Aorta (tissue), 5 donors: Measurements from ENCODE around the gene TLE7. TPM values are rescaled to one million over a fixed set of nuclear protein-coding genes. Genes with fewer than 3 reads are reported as not detected.

ENCODE experiments used
- ATAC-seq: fragments of 200-7000 bp; cut with Tn5 transposase; one replicate; pipeline ENCODE4 v1.9.1; 2022; ENCODE audit warnings: moderate library complexity; ENCODE audit not compliant: low FRiP score
- DNase-seq, 2 donors: peaks; one replicate each; pipeline ENCODE4 v3.0.0-alpha.2; 2020
- H3K27ac ChIP-seq, 2 donors: one replicate each; pipeline ENCODE4 v1.5.1; 2013; ENCODE audit warnings: low read length in 2 of 2, mild to moderate bottlenecking in 2 of 2, moderate library complexity in 2 of 2, control low read depth in 1 of 2, inconsistent platforms in 1 of 2, low read depth in 1 of 2
- H3K27me3 ChIP-seq, 2 donors: one replicate each; pipeline ENCODE4 v1.6.1; 2013; ENCODE audit warnings: control low read depth in 1 of 2, low read length in 1 of 2, mild to moderate bottlenecking in 1 of 2, moderate library complexity in 1 of 2; ENCODE audit not compliant: insufficient read depth in 2 of 2, control insufficient read depth in 1 of 2
- H3K36me3 ChIP-seq, 2 donors: one replicate each; pipeline ENCODE4 v1.6.1; 2013; ENCODE audit warnings: control low read depth in 1 of 2, low read length in 1 of 2, mild to moderate bottlenecking in 1 of 2; ENCODE audit not compliant: insufficient read depth in 2 of 2, control insufficient read depth in 1 of 2
- H3K4me1 ChIP-seq, 2 donors: one replicate each; pipeline ENCODE4 v1.6.1; 2013; ENCODE audit warnings: low read length in 2 of 2, control low read depth in 1 of 2, mild to moderate bottlenecking in 1 of 2, moderate library complexity in 1 of 2; ENCODE audit not compliant: insufficient read depth in 2 of 2, control insufficient read depth in 1 of 2
- H3K4me3 ChIP-seq, 2 donors: one replicate each; pipeline ENCODE4 v1.5.1; 2013; ENCODE audit warnings: low read length in 2 of 2, control low read depth in 1 of 2, mild to moderate bottlenecking in 1 of 2
- H3K9me3 ChIP-seq: one replicate; pipeline ENCODE4 v1.6.1; 2013; ENCODE audit warnings: mild to moderate bottlenecking, low read length; ENCODE audit not compliant: control insufficient read depth
- WGBS, 2 donors: extraction: QIAGEN DNeasy Blood & Tissue Kit; methylation state at CpG; one replicate each; pipeline ENCODE4 v1.1.7; 2013; 5-methylcytosine and 5-hydroxymethylcytosine counted together
- intact Hi-C, 2 donors: fragments of 100-400 bp; cut with DNase I; formaldehyde crosslinking; loops; one replicate each; pipeline versions ENCODE4 v1.14.2 to v1.15.0; 2022
- polyA plus RNA-seq, 2 donors: library from polyadenylated mRNA; stranded (reverse); fragments of 200-250 nt; gene quantifications; one replicate each; pipeline ENCODE4 v1.2.3, GENCODE V29; 2013
- total RNA-seq, 2 donors: library from RNA; stranded (reverse); fragmentation: NEBNext Ultra II Directional; extraction: Animal tissue kit (Norgen Biotek cat#: 25700); gene quantifications; one replicate each; pipeline ENCODE4 v1.2.1, GENCODE V29; 2021
- donor health status: healthy with polysubstance abuse.
- donor health status: Bipolar disorder and iron deficiency.
- donor health status: DM: no; HTN: no; CAD: no.
- donor health status: DM: no; HTN: no; CAD: no.
- donor health status: DM: yes; HTN: yes; CAD: no.

Gene TLE7
- total and polyA plus RNA-seq, 4 donors = not detected

DNA sequence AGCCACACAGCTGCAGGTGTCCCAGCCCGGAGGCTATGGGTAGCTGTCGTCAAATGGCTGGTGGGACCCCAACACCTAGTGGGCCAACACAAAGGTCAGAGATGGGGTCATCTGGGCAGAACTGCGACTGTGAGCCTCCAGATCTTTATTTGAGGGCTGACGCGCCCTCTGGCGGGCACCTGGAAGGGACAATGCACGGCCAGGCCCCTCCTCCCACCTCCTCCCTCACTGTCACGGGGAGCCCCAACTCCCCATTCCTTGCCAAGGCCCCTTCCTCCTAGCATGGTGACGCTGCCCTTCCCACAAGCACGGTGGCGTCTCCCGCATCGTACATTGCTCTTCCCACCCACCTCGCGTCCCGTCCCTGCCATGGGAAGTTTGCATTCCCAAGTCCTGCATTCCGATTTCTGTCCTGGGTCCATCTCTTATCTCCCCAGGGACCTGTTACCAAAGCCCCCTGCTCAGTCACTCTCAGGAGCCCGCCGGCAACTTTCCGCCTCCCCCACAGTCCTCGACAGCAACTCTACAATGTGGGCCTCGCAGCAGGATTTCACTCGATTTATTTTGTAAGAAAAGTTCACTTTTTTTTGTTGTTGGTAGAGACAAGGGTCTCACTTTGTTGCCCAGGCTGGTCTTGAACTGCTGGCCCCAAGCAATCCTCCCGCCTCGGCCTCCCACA lies 1.0 kb downstream of the TLE7 start:
- no peak for DNase-seq
- no peak overlapping the region for H3K27ac ChIP-seq
- peaks cover 5% of the 10 kb centered on the region for H3K9me3 ChIP-seq
- no peaks in the 10 kb centered on the region for H3K27me3 ChIP-seq
- intact Hi-C loops = no loop called here
- no peaks in the 10 kb centered on the region for H3K4me1 ChIP-seq
- no peaks in the 10 kb centered on the region for H3K36me3 ChIP-seq
- no peak overlapping the region for H3K4me3 ChIP-seq
- WGBS, 2 donors = 69 to 71% methylated on average over 25 of the region's 25 CpGs
- ATAC-seq = no peak

- no peaks in the 10 kb centered on the region for H3K4me1 ChIP-seq
- 20 to 43% methylated on average over 3 of the region's 3 CpGs for WGBS, 2 donors
These were observed 2.3 kb downstream of the TLE7 start for GRCh38 chr16:71439523-71439922.

DNA sequence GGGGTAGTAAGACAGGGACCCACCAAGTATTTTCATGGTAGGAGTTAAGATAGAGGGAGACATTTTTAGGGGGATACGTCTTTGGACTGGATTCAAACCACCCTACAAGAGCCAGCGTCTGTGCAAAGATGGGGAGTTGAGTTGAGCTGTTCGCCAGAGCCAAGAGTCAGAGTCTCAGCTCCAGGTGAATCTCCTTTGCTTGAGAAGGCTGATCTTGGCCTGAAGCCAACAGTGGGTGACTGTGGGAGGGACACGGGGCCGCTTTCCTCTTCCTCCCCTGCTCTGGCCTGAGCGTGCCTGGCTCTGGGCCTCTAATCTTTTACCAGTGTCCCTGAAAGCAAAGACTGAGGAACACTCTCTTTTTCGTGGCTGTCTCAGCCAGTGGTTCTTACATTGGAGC lies 5.4 kb downstream of the TLE7 start:
- DNase-seq (no peak), ATAC-seq (no peak)
- Histone ChIP-seq H3K36me3 (no peaks in the 10 kb centered on the region), H3K4me1 (no peaks in the 10 kb centered on the region), H3K4me3 (no peak overlapping the region), H3K9me3 (no peaks in the 10 kb centered on the region), H3K27ac (no peak overlapping the region), H3K27me3 (no peaks in the 10 kb centered on the region)
- 75 to 80% methylated on average over 7 of the region's 7 CpGs for WGBS, 2 donors
- intact Hi-C loops = no loop called here

More at GRCh38 chr16:71439523-71439922, 2.3 kb downstream of the TLE7 start:
- no peak for DNase-seq
- Histone ChIP-seq H3K27me3 (no peaks in the 10 kb centered on the region), H3K9me3 (peaks cover 5% of the 10 kb centered on the region), H3K4me3 (no peak overlapping the region), H3K36me3 (no peaks in the 10 kb centered on the region), H3K27ac (no peak overlapping the region)
- intact Hi-C loops = no loop called here
- ATAC-seq = no peak

DNA sequence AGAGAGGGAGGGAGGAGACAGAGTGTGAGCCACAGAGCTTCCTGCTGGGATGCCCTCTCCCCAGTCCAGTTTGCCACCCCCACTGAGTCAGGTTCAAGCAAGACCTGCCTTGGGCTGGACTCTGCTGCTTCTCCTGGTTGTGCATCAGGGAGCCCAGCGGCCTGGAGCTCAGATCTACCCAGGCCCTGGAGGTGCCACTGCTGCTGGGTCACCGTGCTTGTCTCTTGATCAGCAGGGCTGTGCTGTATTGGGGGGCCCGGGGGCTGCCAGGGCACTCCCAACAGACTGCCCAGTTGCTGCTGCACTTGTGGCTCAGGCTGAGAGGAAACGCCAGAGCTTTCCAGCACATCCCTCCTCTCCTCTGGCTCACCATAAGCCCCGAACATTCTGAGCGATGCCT lies 8.9 kb downstream of the TLE7 start:
- H3K9me3 ChIP-seq = no peaks in the 10 kb centered on the region
- intact Hi-C loops = no loop called here
- WGBS, 2 donors = 66 to 73% methylated on average over 6 of the region's 6 CpGs
- no peak overlapping the region for H3K4me3 ChIP-seq
- peaks cover 0 to 1% of the 10 kb centered on the region in 2 donors for H3K27me3 ChIP-seq
- ATAC-seq = no peak
- H3K27ac ChIP-seq = no peak overlapping the region
- peak in 1 of 2 donors; percentile 33 for DNase-seq
- H3K36me3 ChIP-seq = no peaks in the 10 kb centered on the region
- H3K4me1 ChIP-seq = no peaks in the 10 kb centered on the region

DNA sequence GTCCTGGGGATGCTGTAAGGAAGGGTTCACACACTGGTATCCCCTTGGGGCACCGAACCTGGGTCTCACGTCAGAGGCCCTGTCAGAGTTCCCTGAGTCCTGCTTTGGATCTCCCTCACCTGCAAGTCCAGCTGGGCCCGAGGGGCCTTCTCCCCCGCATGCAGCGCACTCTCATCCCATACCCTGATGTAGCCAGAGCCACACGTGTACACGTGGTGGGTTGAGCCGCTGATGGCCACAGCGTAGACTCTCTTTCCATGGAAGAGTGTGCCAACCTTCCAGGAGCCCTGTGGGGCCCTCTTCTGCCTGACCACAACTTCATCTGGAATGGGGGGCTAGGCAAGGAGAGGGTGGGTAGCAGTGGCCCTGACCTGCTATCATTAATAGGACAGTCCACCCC lies 9.9 kb downstream of the TLE7 start:
- no peaks in the 10 kb centered on the region for H3K4me1 ChIP-seq
- intact Hi-C loops = no loop called here
- WGBS, 2 donors = 91 to 96% methylated on average over 9 of the region's 9 CpGs
- H3K9me3 ChIP-seq = peaks cover 2% of the 10 kb centered on the region
- H3K36me3 ChIP-seq = no peaks in the 10 kb centered on the region
- DNase-seq (no peak), ATAC-seq (no peak)
- peaks cover 0 to 1% of the 10 kb centered on the region in 2 donors for H3K27me3 ChIP-seq
- H3K4me3 ChIP-seq = no peak overlapping the region
- H3K27ac ChIP-seq = no peak overlapping the region

- Histone ChIP-seq H3K4me1 (no peaks in the 10 kb centered on the region), H3K27me3 (peaks cover 0 to 1% of the 10 kb centered on the region in 2 donors), H3K27ac (no peak overlapping the region), H3K36me3 (no peaks in the 10 kb centered on the region), H3K9me3 (peaks cover 2% of the 10 kb centered on the region), H3K4me3 (no peak overlapping the region)
- DNase-seq (no peak), ATAC-seq (no peak)
- 86 to 87% methylated on average over 14 of the region's 14 CpGs for WGBS, 2 donors
- intact Hi-C loops = no loop called here
These were observed 10.7 kb downstream of the TLE7 start for GRCh38 chr16:71431176-71431575.

- no peak for ATAC-seq
- Histone ChIP-seq H3K27ac (no peak overlapping the region), H3K9me3 (peaks cover 2% of the 10 kb centered on the region), H3K4me3 (no peak overlapping the region), H3K4me1 (no peaks in the 10 kb centered on the region), H3K36me3 (no peaks in the 10 kb centered on the region), H3K27me3 (peaks cover 0 to 1% of the 10 kb centered on the region in 2 donors)
- DNase-seq = no peak
- WGBS, 2 donors = 75 to 80% methylated on average over 6 of the region's 6 CpGs
- intact Hi-C loops = no loop called here
These were observed 11.1 kb downstream of the TLE7 start for GRCh38 chr16:71430744-71431143.

GRCh38 chr16:71429581-71429980 lies 12.3 kb downstream of the TLE7 start:
- DNase-seq = no peak
- Histone ChIP-seq H3K4me3 (no peak overlapping the region), H3K27me3 (peaks cover 0 to 1% of the 10 kb centered on the region in 2 donors), H3K36me3 (no peaks in the 10 kb centered on the region), H3K27ac (no peak overlapping the region), H3K9me3 (peaks cover 2% of the 10 kb centered on the region), H3K4me1 (no peaks in the 10 kb centered on the region)
- intact Hi-C loops = no loop called here
- 73 to 77% methylated on average over 3 of the region's 3 CpGs for WGBS, 2 donors
- ATAC-seq = no peak

DNA sequence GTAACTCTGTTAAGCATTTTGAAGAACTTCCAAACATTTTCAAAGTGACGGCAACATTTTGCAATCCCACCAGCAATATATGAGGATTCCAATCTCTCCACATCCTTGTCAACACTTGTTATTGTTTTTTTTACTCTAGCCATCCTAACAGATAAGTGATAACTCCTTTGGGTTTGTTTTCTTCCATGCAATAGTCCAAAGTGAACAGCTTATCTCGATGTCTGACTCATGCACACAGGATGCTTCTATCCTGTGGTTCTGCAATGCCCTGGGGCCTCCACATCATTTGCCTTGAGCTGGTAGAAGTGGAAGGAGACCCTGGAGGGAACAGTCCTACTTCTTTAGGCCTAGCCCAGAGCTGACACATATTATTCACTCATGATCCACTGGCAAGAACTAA lies 13.0 kb downstream of the TLE7 start:
- ATAC-seq (no peak), DNase-seq (no peak)
- H3K4me1 ChIP-seq = no peaks in the 10 kb centered on the region
- H3K9me3 ChIP-seq = peaks cover 2% of the 10 kb centered on the region
- no peak overlapping the region for H3K27ac ChIP-seq
- 82% methylated on average over 2 of the region's 2 CpGs for WGBS, 2 donors
- intact Hi-C loops = no loop called here
- no peak overlapping the region for H3K4me3 ChIP-seq
- H3K36me3 ChIP-seq = no peaks in the 10 kb centered on the region
- peaks cover 0 to 1% of the 10 kb centered on the region in 2 donors for H3K27me3 ChIP-seq
